Lower lobe of right lung (tissue), 2 donors: Measurements from ENCODE around the gene ADD2. TPM values are rescaled to one million over a fixed set of nuclear protein-coding genes. Genes with fewer than 3 reads are reported as not detected.

Experiments used
- ATAC-seq, 2 donors: fragments of 200-7000 bp; cut with Tn5 transposase; one replicate each; pipeline ENCODE4 v1.9.1; 2020 to 2022; ENCODE audit warnings: mild to moderate bottlenecking in 2 of 2, moderate library complexity in 2 of 2
- DNase-seq: peaks from one replicate; pipeline ENCODE4 v3.0.0-alpha.2; 2020
- H3K27ac ChIP-seq: fragments of 200-600 bp; one replicate; pipeline ENCODE4 v1.8.0; 2022
- H3K27me3 ChIP-seq: fragments of 200-600 bp; one replicate; pipeline ENCODE4 v1.8.0; 2022; ENCODE audit warnings: low read depth
- H3K36me3 ChIP-seq: fragments of 200-600 bp; one replicate; pipeline ENCODE4 v1.8.0; 2022; ENCODE audit warnings: mild to moderate bottlenecking
- H3K4me1 ChIP-seq: fragments of 200-600 bp; one replicate; pipeline ENCODE4 v1.8.0; 2022
- H3K4me3 ChIP-seq: fragments of 200-600 bp; one replicate; pipeline ENCODE4 v1.8.0; 2022; ENCODE audit warnings: mild to moderate bottlenecking
- H3K9me3 ChIP-seq: fragments of 200-600 bp; one replicate; pipeline ENCODE4 v1.8.0; 2022
- CTCF ChIP-seq: fragments of 200-600 bp; IDR thresholded peaks from one replicate; pipeline ENCODE4 v1.8.0; 2022; ENCODE audit warnings: antibody characterized with exemption, mild to moderate bottlenecking
- intact Hi-C: fragments of 100-400 bp; cut with DNase I; formaldehyde crosslinking; loops from one replicate; pipeline ENCODE4 v1.11.0; 2022
- total RNA-seq: library from RNA; stranded (reverse); fragmentation: NEBNext Ultra II Directional; extraction: Animal tissue kit (Norgen Biotek cat#: 25700); gene quantifications from one replicate; pipeline ENCODE4 v1.2.1, GENCODE V29; 2021
- donor health status: DM: no; HTN: yes; CAD: no; lungs with severe emphysema.

Gene ADD2
- total RNA-seq, 1 donor from 2014 or later = 2.1 TPM

GRCh38 chr2:70651014-70651413 is 117.0 kb downstream of the ADD2 start:
- Histone ChIP-seq H3K4me1 (no peaks in the 10 kb centered on the region), H3K27me3 (peaks cover 20% of the 10 kb centered on the region), H3K36me3 (no peaks in the 10 kb centered on the region), H3K27ac (no peak overlapping the region), H3K9me3 (no peaks in the 10 kb centered on the region), H3K4me3 (no peak overlapping the region)
- DNase-seq (no peak), ATAC-seq (no peak)
- no peak for TF ChIP-seq CTCF
- intact Hi-C loops = no loop called here

- no peaks in the 10 kb centered on the region for H3K36me3 ChIP-seq
- intact Hi-C loops = no loop called here
- H3K4me3 ChIP-seq = no peak overlapping the region
- TF ChIP-seq CTCF = no peak
- ATAC-seq = no peak
- H3K4me1 ChIP-seq = no peaks in the 10 kb centered on the region
- no peak overlapping the region for H3K27ac ChIP-seq
- no peaks in the 10 kb centered on the region for H3K9me3 ChIP-seq
- H3K27me3 ChIP-seq = peaks cover 10% of the 10 kb centered on the region
- no peak for DNase-seq
Observed at GRCh38 chr2:70648961-70649360, 119.0 kb downstream of the ADD2 start.

- no peak overlapping the region for H3K4me3 ChIP-seq
- intact Hi-C loops = no loop called here
- H3K27me3 ChIP-seq = peaks cover 5% of the 10 kb centered on the region
- peak; percentile 93 for TF ChIP-seq CTCF
- DNase-seq = peak; percentile 70
- peak; percentile 85 to 87 for ATAC-seq
- H3K36me3 ChIP-seq = no peaks in the 10 kb centered on the region
- H3K4me1 ChIP-seq = no peaks in the 10 kb centered on the region
- no peak overlapping the region for H3K27ac ChIP-seq
- H3K9me3 ChIP-seq = no peaks in the 10 kb centered on the region
Observed at GRCh38 chr2:70647873-70648481, 120.0 kb downstream of the ADD2 start.

- no peak for TF ChIP-seq CTCF
- Histone ChIP-seq H3K4me1 (no peaks in the 10 kb centered on the region), H3K27ac (no peak overlapping the region), H3K27me3 (peaks cover 5% of the 10 kb centered on the region), H3K9me3 (no peaks in the 10 kb centered on the region), H3K4me3 (no peak overlapping the region), H3K36me3 (no peaks in the 10 kb centered on the region)
- ATAC-seq (no peak), DNase-seq (no peak)
- intact Hi-C loops = no loop called here
Observed at GRCh38 chr2:70646420-70646818, 121.6 kb downstream of the ADD2 start.

- no peaks in the 10 kb centered on the region for H3K36me3 ChIP-seq
- no peak overlapping the region for H3K27ac ChIP-seq
- TF ChIP-seq CTCF = no peak
- ATAC-seq = no peak
- no peaks in the 10 kb centered on the region for H3K9me3 ChIP-seq
- no peaks in the 10 kb centered on the region for H3K4me1 ChIP-seq
- intact Hi-C loops = no loop called here
- H3K27me3 ChIP-seq = peaks cover 5% of the 10 kb centered on the region
- DNase-seq = no peak
- no peak overlapping the region for H3K4me3 ChIP-seq
Observed at GRCh38 chr2:70645733-70646419, 122.1 kb downstream of the ADD2 start.
